PC-3 (cell line): ENCODE data around the gene PARVA.

Source experiments
- CTCF ChIP-seq: fragments of 300-600 bp; sonication (generic); conservative IDR thresholded peaks from 2 replicates; pipeline ENCODE4 v1.5.1; 2017; ENCODE audit warnings: antibody characterized with exemption, low read depth, mild to moderate bottlenecking, low read length
- EZH2 ChIP-seq: fragments of 300-600 bp; sonication (generic); IDR thresholded peaks from one replicate; pipeline ENCODE4 v1.6.1; 2017; ENCODE audit warnings: antibody characterized with exemption, mild to moderate bottlenecking, low read length; ENCODE audit not compliant: unreplicated experiment
- EZH2phosphoT487 ChIP-seq: fragments of 300-600 bp; sonication (generic); IDR thresholded peaks from 2 replicates; pipeline ENCODE4 v1.6.1; 2018; ENCODE audit warnings: mild to moderate bottlenecking, antibody characterized with exemption, low read length, borderline replicate concordance

GRCh38 chr11:12444601-12445000 lies 67.2 kb downstream of the PARVA start:
- no peak for TF ChIP-seq CTCF
- TF ChIP-seq EZH2: no peak
- TF ChIP-seq EZH2phosphoT487: no peak
